ENCODE data around the gene SPPL2B.

GRCh38 chr19:2287585-2288337 lies 40.7 kb upstream of the SPPL2B start:
- TF ChIP-seq POLR2AphosphoS5 (IDR thresholded peaks at IDR 0.05; ENCODE audit: insufficient read depth in 1 of 2, low read depth in 1 of 2) (no peak), POLR2A (IDR thresholded peaks at IDR 0.05) (no peak)
- TF ChIP-seq, protein P1, sequence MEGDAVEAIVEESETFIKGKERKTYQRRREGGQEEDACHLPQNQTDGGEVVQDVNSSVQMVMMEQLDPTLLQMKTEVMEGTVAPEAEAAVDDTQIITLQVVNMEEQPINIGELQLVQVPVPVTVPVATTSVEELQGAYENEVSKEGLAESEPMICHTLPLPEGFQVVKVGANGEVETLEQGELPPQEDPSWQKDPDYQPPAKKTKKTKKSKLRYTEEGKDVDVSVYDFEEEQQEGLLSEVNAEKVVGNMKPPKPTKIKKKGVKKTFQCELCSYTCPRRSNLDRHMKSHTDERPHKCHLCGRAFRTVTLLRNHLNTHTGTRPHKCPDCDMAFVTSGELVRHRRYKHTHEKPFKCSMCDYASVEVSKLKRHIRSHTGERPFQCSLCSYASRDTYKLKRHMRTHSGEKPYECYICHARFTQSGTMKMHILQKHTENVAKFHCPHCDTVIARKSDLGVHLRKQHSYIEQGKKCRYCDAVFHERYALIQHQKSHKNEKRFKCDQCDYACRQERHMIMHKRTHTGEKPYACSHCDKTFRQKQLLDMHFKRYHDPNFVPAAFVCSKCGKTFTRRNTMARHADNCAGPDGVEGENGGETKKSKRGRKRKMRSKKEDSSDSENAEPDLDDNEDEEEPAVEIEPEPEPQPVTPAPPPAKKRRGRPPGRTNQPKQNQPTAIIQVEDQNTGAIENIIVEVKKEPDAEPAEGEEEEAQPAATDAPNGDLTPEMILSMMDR (IDR thresholded peaks at IDR 0.05) = no peak
